Nasal cavity respiratory epithelium epithelial cell of viscerocranial mucosa (primary cell): ENCODE data around the gene ING3. TPM values are rescaled to one million over a fixed set of nuclear protein-coding genes. Genes with fewer than 3 reads are reported as not detected.

ENCODE experiments used
- total RNA-seq: library from RNA; depleted of rRNA; stranded (reverse); fragments of >200 nt; gene quantifications from 2 replicates; pipeline ENCODE4 v1.2.3, GENCODE V29; 2014

The ING3 gene, protein sequence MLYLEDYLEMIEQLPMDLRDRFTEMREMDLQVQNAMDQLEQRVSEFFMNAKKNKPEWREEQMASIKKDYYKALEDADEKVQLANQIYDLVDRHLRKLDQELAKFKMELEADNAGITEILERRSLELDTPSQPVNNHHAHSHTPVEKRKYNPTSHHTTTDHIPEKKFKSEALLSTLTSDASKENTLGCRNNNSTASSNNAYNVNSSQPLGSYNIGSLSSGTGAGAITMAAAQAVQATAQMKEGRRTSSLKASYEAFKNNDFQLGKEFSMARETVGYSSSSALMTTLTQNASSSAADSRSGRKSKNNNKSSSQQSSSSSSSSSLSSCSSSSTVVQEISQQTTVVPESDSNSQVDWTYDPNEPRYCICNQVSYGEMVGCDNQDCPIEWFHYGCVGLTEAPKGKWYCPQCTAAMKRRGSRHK
- total RNA-seq, result 10.2 and 15.7 TPM in 2 replicates

DNA sequence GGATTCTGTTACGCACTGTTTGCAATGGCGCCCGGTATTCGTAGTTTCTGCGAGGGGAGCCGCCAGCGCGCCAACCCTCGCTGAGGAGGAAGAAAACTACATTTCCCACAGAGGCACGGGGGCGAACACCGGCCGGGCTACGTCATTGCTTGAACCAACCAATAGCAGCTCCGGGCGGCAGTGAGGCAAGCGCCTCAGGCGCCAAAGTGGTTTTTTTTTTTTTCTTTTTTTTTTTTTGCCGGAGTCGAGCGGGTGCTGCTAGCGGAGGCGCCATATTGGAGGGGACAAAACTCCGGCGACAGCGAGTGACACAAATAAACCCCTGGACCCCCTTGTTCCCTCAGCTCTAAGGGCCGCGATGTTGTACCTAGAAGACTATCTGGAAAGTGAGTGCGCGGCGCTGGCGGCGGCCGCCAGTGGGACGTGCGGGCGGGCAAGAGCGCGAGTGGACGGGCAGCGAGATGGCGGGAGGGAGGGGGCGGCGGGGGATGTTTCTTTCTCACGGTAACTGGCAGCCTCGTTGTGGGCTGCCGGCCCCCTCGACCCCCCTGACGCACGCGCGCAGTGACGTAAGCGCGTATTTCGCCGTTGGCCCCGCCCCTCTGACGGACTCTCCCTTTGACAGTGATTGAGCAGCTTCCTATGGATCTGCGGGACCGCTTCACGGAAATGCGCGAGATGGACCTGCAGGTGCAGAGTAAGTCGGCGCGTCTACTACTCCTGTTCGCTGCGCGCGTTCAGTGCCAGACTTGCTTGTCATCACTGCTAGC lies at the start of gene ING3:
Gene ING3, plus strand, starts transcription at position 239 of the 770 bp plus-strand sequence. Its CDS starts 120 bp downstream, at position 359.

DNA sequence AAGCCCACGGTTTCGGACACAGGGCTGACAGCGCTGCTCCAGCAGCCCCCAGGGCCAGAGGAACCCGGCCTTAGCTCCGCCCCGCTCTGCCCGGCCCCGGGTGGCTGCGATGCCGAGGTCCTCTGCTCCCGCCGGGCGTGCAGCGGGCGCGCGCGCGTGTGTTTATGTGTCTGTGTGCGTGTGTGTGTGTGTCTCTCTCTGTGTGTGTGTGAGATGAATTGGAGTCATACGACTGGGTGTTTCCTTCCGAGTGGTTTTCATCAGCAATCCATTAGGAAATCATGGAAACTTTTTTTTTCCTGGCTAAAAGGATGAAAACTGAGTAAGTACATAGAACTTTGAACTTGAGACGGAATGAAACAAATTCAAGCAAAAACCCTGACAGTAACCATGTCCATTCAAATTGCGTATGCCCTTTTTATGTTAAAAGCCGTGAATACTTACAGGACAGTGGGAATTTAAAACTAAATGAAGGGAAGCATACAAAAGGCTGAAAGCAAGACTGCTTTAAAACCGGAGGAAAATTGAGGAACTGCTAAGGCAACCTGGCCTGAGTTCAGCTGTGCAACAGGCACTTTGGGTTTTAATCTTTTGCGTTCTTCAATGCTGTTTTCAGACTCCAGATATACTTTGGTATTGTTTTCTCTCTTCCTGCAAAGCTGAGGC lies 38.1 kb downstream of the ING3 start, which contains the start of gene CPED1:
Gene CPED1, plus strand, starts transcription at position 121 of the 666 bp plus-strand sequence. CDS start 911 bp downstream, outside the sequence.

Other genes with a start within 250 kb of the ING3 start
- gene TSPAN12, start 92.6 kb upstream of the ING3 start, total RNA-seq, result 1.0 and 2.1 TPM in 2 replicates
- 0.50 TPM in 1 of 2 replicates, not detected in the other for gene CPED1, start 37.9 kb downstream of the ING3 start, total RNA-seq